Activated T-cell treated with anti-CD3 and anti-CD28 coated beads, Interleukin-2, amount 50 U/mL, for 24 hours (primary cell): ENCODE data around the gene ADAP1.

Source experiments
- DNase-seq: peaks from one replicate; pipeline ENCODE4 v3.0.0-alpha.2; 2020
- H3K27ac Mint-ChIP-seq: 2 replicates; pipeline ENCODE4 v1.8.0; 2020; ENCODE audit warnings: mild to moderate bottlenecking, mixed read lengths
- H3K27me3 Mint-ChIP-seq: 2 replicates; pipeline ENCODE4 v1.8.0; 2020; ENCODE audit warnings: mixed read lengths
- H3K36me3 Mint-ChIP-seq: 2 replicates; pipeline ENCODE4 v1.8.0; 2020; ENCODE audit warnings: low read depth, mixed read lengths
- H3K4me1 Mint-ChIP-seq: 2 replicates; pipeline ENCODE4 v1.8.0; 2020; ENCODE audit warnings: low read depth, mixed read lengths
- H3K4me3 Mint-ChIP-seq: 2 replicates; pipeline ENCODE4 v1.8.0; 2020; ENCODE audit warnings: mild to moderate bottlenecking, moderate library complexity, mixed read lengths
- H3K9me3 Mint-ChIP-seq: 2 replicates; pipeline ENCODE4 v1.8.0; 2020; ENCODE audit warnings: mixed read lengths

The ADAP1 gene

DNA sequence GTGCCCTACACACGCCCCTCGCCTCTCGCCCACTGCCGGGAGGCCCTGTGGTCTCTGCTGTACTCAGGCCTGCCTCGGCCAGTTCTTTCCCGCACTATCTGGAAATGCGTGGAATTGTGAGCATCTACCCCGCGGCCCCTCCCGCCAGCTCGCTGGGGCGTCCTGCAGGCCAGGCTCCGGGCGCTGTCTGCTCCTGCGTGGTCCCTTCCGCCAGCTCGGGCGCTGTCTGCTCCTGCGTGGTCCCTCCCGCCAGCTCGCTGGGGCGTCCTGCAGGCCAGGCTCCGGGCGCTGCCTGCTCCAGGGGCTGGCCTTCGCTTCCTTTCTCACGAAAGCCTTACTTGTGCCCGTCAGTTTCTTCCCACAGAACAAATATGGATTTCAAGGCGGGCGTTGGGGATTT lies 63.2 kb downstream of the ADAP1 start:
- no peaks in the 10 kb centered on the region for H3K27me3 Mint-ChIP-seq
- DNase-seq, result no peak
- H3K36me3 Mint-ChIP-seq, result peaks cover 89% of the 10 kb centered on the region
- H3K9me3 Mint-ChIP-seq, result no peaks in the 10 kb centered on the region
- no peak overlapping the region for H3K4me3 Mint-ChIP-seq
- H3K27ac Mint-ChIP-seq, result no peak overlapping the region
- H3K4me1 Mint-ChIP-seq, result no peaks in the 10 kb centered on the region

DNA sequence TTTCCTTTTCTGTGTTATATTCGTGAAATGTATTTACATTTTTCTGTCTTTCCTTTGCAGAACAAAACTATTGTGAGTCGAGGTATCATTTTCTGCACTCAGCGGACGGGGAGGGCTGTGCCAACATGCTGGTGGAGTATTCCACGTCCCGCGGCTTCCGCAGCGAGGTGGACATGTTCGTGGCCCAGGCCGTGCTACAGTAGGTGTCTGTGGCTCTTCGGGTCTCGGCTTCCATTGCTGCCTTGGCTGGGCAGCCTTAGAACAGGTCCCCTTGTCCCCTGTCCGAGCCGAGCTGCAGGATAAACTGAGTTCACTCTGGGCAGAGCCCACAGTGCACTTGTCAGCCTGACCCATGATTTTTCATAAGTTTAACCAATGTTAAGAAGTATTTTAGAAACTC lies 63.6 kb downstream of the ADAP1 start:
- Mint-ChIP-seq H3K36me3 (peaks cover 89% of the 10 kb centered on the region), H3K27me3 (no peaks in the 10 kb centered on the region), H3K27ac (peak overlapping the region; percentile 44)

DNA sequence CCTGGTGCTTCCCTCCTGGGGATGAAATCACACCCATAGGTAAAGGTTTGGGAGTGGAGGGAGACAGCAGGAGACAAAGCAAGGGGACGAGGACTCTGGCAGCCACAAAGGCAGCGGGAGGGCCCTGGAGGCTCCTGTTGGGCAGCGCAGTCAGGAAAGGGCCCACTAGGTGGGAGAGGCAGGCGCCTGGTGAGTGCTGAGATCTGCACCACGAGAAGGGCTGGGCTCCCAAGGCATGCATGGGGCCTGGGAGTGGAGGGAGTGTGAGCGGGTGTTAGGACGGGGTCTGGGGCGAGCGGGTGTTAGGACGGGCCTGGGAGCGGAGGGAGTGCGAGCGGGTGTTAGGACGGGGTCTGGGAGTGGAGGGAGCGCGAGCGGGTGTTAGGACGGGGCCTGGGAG lies 65.1 kb downstream of the ADAP1 start:
- no peak for DNase-seq
- Mint-ChIP-seq H3K4me3 (no peak overlapping the region), H3K27ac (no peak overlapping the region), H3K9me3 (no peaks in the 10 kb centered on the region), H3K4me1 (peaks cover 4% of the 10 kb centered on the region), H3K36me3 (peaks cover 76% of the 10 kb centered on the region), H3K27me3 (no peaks in the 10 kb centered on the region)

More for the DNA sequence above, 63.6 kb downstream of the ADAP1 start:
- no peak for DNase-seq
- Mint-ChIP-seq H3K4me1 (no peaks in the 10 kb centered on the region), H3K9me3 (no peaks in the 10 kb centered on the region), H3K4me3 (no peak overlapping the region)

DNA sequence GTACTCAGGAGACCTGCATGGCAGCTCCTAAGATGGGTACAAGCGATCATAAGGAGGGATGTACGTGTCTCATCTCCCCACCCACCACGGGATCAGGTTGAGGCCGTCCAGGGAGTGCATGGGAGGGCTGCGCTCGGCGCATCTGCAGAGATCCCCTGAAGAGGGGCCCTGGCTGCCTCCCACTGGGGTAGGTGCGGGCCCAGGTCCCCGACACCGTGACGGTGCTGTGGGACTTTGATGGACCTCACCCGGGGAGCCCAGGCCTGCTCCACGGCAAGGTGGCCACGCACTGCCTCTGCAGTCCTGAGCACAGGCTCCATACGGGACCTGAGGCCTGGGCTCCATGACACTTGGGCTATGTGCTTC lies 65.5 kb downstream of the ADAP1 start:
- Mint-ChIP-seq H3K9me3 (no peaks in the 10 kb centered on the region), H3K4me3 (no peak overlapping the region), H3K27me3 (no peaks in the 10 kb centered on the region), H3K36me3 (peaks cover 72% of the 10 kb centered on the region), H3K4me1 (peaks cover 6% of the 10 kb centered on the region), H3K27ac (no peak overlapping the region)
- no peak for DNase-seq

GRCh38 chr7:888081-889024 lies 66.1 kb downstream of the ADAP1 start:
- Mint-ChIP-seq H3K4me1 (peaks cover 7% of the 10 kb centered on the region), H3K9me3 (no peaks in the 10 kb centered on the region), H3K27me3 (no peaks in the 10 kb centered on the region), H3K4me3 (no peak overlapping the region), H3K36me3 (peaks cover 66% of the 10 kb centered on the region), H3K27ac (peak overlapping the region; percentile 55)
- DNase-seq, result no peak

GRCh38 chr7:887488-887820 lies 67.0 kb downstream of the ADAP1 start:
- Mint-ChIP-seq H3K27me3 (no peaks in the 10 kb centered on the region), H3K4me1 (peaks cover 14% of the 10 kb centered on the region), H3K9me3 (no peaks in the 10 kb centered on the region), H3K4me3 (no peak overlapping the region), H3K27ac (no peak overlapping the region), H3K36me3 (peaks cover 62% of the 10 kb centered on the region)
- no peak for DNase-seq

DNA sequence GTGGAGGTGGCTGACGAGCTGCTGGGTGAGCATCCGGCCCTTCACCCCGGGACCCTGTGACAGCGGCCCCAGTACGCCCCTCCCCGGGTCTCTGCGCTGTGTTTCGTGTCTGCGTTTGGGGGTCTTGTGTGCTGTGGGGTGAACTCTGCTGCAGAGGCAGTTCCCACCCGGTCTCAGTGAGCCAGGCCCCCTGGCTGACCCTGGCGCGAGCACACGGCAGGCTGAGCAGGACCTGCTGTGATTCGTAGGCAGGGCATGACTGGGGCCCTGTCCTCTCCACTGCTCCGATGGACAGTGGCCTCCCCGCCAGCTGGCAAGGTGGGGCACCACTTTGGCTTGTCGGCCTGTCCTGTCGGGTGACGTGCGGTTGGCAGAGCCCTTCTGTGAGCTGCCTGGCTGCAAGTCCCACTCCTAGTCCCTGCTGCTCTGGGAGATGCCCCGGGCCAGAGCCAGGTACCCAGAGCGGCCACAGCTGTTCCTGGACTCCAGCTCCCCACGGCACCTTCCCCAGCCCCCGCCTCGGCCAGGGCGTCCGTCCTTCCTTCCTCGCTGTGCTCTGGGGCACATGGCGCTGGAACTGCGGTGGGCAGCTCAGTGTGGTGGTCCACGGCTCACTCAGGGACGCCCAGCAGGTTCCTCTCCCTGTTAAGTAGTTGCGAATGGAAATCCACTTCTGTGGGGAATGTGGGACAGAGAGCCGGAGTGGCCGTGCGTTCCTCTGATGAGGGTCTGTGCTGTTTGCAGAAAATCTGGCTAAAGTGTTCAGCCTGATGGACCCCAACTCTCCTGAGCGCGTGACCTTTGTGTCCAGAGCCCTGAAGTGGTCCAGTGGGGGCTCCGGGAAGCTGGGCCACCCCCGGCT lies 67.6 kb downstream of the ADAP1 start:
- no peak for DNase-seq
- Mint-ChIP-seq H3K27me3 (no peaks in the 10 kb centered on the region), H3K36me3 (peaks cover 59% of the 10 kb centered on the region), H3K4me3 (no peak overlapping the region), H3K9me3 (no peaks in the 10 kb centered on the region), H3K4me1 (peaks cover 19% of the 10 kb centered on the region), H3K27ac (no peak overlapping the region)

GRCh38 chr7:885893-886625 lies 68.4 kb downstream of the ADAP1 start:
- DNase-seq, result no peak
- Mint-ChIP-seq H3K27me3 (no peaks in the 10 kb centered on the region), H3K36me3 (peaks cover 55% of the 10 kb centered on the region), H3K4me1 (peaks cover 22% of the 10 kb centered on the region), H3K27ac (no peak overlapping the region), H3K4me3 (no peak overlapping the region), H3K9me3 (no peaks in the 10 kb centered on the region)

DNA sequence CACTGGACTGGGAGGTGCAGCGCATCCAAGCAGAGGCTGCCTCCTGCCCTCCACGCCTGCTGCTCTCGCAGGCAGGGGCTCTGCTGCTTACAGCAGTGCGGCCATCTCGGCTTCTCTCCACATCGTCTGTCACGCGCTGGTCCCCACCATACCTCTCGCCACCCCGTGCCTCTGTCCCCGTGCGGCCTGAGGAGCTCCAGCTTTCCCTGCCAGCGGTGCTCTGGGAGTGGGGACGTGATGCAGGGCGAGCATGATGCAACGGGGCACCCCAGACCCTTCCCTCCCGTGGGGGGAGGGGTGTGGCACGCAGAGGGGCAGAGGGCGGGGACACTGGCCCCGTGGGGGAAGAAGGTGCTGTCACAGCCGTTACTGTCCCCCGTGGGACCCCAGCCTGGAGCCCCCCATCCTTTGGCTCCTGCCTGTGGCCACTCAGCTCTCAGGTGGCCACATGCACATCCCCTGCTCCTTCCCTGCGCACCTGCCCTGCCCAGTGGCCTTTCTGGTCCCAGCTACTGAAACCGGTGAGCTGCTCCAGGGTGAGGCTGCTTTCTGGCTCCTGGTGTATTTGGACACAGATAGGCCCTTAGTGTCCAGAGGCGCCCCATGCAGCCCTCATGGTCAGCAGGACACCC lies 69.1 kb downstream of the ADAP1 start:
- Mint-ChIP-seq H3K4me1 (peaks cover 25% of the 10 kb centered on the region), H3K36me3 (peaks cover 51% of the 10 kb centered on the region), H3K9me3 (no peaks in the 10 kb centered on the region), H3K27ac (no peak overlapping the region), H3K4me3 (no peak overlapping the region), H3K27me3 (no peaks in the 10 kb centered on the region)
- DNase-seq, result no peak

DNA sequence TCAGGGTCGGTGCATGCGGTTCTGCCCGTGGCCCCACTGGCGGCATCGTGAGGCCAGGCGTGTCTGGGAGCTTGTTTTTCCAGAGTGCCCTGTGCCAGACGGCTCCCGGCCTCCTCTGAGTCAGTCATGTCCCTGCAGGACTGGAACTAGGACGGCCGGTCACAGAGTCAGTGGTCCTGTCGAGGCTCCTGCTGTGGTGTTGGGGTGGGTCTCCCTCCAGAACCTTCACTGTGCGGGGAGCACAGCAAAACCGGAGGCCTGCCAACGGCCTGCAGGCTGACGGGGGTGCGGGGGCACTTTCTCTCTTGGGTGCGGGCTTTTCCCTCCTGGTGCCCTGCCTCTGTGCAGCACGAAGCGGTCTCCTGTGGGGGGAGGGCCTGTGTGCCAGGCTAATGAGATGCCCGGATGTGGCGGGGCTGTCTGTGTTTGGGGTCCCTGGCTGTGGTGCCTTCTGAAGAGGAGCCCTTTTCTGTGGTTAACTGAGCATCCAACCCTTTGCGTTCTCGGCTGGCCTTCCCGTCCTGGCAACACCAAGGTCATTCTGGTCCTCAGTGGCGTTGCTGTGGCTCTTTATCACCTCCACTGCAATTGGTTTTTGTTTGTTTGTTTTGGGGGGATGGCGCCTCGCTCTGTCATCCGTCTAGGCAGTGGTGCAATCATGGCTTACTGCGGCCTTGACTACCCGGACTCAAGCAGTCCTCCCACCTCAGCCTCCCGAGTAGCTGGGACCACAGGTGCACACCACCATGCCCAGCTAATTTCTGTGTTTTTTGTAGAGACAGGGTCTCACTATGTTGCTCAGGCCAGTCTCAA lies 70.1 kb downstream of the ADAP1 start:
- H3K9me3 Mint-ChIP-seq, result no peaks in the 10 kb centered on the region
- no peaks in the 10 kb centered on the region for H3K27me3 Mint-ChIP-seq

GRCh38 chr7:883055-884021 lies 71.1 kb downstream of the ADAP1 start:
- H3K27ac Mint-ChIP-seq, result peak overlapping the region; percentile 44
- H3K4me3 Mint-ChIP-seq, result no peak overlapping the region

More for the DNA sequence above, 70.1 kb downstream of the ADAP1 start:
- H3K36me3 Mint-ChIP-seq, result peaks cover 55% of the 10 kb centered on the region
- no peak for DNase-seq
- H3K4me1 Mint-ChIP-seq, result peaks cover 32% of the 10 kb centered on the region
- no peak overlapping the region for H3K4me3 Mint-ChIP-seq
- H3K27ac Mint-ChIP-seq, result no peak overlapping the region

DNA sequence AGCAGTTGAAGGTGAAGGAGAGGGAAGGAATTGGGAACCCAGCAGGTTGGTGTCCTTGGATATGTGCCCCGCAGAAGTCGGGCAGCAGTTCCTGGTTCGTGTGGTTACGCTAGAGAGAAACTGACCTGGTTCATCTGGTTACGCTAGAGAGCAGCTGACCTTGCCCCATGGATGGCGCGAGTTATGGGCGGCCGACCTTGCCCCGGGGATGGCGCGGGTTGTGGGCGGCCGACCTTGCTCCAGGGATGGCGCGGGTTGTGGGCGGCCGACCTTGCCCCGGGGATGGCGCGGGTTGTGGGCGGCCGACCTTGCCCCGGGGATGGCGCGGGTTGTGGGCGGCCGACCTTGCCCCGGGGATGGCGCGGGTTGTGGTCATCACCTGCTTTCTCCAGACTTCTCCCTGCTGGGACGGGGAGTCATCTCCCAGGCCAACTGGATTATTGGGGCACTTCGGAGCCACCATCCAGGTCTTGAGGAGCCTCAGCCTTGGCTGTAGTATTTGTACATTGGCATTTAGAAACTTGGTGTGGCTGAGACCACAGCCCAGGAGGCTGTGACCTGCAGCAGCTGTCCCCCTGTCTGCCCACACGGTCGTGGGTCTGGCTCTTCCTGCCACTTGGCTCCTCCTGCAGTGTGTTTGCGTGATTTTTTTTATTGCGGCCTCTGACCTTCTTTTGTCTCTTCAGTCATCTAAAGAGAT lies 72.0 kb downstream of the ADAP1 start:
- H3K36me3 Mint-ChIP-seq, result peaks cover 48% of the 10 kb centered on the region
- no peaks in the 10 kb centered on the region for H3K9me3 Mint-ChIP-seq
- H3K4me3 Mint-ChIP-seq, result no peak overlapping the region
- DNase-seq, result no peak
- no peak overlapping the region for H3K27ac Mint-ChIP-seq
- H3K27me3 Mint-ChIP-seq, result no peaks in the 10 kb centered on the region
- H3K4me1 Mint-ChIP-seq, result peaks cover 43% of the 10 kb centered on the region

More at GRCh38 chr7:883055-884021, 71.1 kb downstream of the ADAP1 start:
- DNase-seq, result no peak
- Mint-ChIP-seq H3K36me3 (peaks cover 52% of the 10 kb centered on the region), H3K9me3 (no peaks in the 10 kb centered on the region), H3K27me3 (no peaks in the 10 kb centered on the region), H3K4me1 (peaks cover 40% of the 10 kb centered on the region)
